HG03025 (cell line): ENCODE results near the gene SLC12A8.

Experiments
- ATAC-seq: cut with Tn5 transposase; IDR thresholded peaks from one replicate; pipeline ENCODE4 v1.9.1; 2021; ENCODE audit warnings: mild to moderate bottlenecking, moderate library complexity; ENCODE audit not compliant: unreplicated experiment, low FRiP score

SLC12A8 gene

DNA sequence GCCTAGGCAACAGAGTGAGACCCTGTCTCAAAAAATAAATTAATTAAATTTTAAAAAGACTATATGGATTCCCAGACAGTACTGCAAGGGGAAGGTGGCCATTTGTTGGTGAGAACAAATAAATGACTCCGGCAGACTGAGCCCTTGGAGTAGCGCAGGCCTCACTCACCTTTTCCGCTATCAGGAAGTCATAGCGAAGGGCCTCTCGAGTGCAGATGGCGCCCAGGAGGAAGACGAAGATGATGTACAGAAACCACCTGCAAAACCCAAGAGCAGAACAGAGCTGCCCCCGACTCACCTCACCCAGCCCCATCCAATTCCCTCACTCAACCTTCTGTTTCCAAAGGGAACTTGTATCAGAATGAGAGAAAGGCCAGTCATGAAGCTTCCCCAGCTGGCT lies 93.9 kb downstream of the SLC12A8 start:
- ATAC-seq = no peak

DNA sequence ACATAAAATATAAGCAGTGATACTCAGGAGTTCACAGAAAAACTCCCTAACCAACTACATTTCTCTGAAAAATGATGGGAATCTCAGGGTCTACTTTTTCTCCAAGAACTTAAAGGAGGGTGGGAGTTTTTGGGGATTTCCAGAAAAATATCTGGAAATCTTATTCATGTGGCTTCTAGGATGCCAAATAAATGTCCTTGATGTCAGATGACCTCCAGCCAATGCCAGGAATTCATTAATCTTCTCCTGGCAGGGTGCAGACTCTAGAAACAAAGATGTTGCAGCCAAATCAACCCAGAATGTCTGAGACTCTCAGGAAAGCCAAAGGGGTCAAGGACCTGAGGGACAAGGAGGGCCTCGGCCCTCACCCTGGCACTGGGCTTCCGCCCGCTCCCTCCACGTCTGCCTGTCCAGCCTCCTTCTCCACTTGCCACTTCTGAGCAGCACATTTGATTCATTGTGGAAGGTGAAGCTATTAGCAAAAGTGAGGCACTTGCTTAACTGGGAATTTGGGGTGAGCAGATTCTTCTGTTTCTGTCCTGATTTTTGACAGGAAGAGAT lies 94.8 kb downstream of the SLC12A8 start:
- ATAC-seq = no peak

DNA sequence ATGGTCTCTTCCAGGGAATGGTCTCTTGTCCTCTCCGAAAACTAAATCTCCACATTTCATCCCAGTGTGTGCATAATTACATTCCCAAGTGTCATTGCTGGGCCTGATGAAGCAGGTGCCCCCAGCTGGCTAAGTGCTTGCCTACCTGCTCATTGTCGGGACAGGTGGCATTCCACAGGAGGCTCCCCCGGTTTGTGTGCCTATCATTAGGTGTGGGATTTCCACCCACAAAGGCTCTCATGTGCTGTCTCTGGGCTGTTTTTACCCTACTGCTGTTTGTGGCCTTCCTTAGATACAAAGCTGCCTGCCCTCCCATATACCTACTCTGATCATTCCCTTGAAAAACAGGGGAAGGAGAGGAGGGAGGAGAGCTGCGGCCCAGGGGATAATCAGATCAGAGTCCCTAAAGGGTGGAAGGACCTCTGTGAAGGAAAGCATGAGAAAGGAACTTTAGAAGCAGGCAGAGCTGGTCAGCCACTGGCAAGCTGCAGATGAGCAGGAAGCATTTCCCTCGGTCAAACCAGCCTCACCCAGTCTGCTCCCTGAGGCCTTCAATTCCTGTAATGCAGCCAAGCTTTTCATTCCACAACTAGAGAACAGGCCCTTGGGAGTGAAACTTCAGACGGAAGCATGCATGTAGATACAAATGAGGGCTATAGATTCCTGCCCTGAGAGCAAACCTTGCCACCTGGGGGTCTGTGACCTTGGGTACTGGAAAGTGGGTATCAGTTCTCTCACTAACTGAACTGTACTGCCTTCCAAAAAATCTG lies 96.1 kb downstream of the SLC12A8 start:
- ATAC-seq = no peak

DNA sequence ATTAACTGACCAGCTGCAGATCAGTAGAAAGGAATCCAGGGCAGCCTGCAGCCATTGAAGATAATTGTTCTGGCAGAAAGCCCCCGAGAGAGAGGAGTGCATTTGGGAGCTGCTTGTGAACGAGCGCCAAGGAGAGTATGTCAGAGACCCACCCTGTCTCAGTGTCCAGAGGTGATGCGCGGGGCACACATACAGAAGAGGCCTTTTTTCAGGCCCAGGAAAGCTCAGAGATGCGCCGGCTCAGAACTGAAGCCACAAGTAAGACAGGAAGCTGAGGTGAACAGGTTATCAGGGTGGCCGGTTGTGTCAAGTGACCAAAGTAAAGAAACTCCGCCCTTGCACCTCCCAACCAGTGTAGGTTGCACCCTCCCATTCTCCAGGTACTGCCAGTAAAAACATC lies 96.9 kb downstream of the SLC12A8 start:
- ATAC-seq = no peak

DNA sequence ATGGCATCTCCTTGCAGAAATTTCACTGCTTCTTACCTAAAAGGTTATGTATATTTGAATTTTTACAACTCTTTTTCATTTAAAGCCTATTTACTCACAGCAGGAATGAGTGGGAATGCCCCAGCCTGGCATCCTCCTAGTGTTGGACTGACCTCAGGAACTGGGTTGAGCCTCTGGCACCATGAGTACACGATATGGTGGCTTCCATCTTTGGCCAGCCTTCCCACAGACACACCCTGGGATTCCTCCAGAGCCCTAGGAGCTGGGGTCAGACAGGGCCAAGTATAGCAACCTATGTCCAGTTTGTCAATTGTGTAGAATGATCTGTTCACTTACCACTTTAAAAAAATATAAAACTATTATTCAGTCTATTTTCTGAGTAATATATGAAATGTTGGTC lies 99.6 kb downstream of the SLC12A8 start:
- ATAC-seq = no peak

DNA sequence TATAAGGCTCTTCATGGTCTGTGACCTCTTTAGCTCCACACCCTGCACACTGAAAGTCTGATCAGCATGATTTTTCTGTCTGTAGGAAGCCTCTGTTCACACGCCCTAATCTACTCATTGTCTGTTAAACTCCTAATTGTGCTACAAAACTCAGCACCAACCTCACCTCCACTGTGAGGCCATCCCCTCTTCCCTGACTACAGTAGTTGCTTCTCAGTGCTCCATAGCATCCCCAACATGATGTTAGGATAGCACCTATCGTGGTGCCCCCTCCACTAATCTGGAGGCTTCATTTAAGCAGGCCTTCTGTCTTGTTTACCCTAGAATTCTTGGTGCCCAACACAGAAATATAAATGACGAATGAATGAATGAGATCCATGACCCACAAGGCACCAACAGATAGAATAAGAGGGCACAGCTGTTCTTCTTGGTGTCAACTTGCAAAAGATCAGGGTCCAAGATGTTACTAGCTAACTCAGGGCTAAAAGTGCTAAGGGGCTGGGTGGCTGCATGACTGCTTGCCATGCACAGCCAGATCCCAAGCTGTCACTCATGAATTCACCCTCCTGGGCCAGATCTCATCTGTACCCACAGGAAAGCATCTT lies 101.6 kb downstream of the SLC12A8 start:
- ATAC-seq = no peak

DNA sequence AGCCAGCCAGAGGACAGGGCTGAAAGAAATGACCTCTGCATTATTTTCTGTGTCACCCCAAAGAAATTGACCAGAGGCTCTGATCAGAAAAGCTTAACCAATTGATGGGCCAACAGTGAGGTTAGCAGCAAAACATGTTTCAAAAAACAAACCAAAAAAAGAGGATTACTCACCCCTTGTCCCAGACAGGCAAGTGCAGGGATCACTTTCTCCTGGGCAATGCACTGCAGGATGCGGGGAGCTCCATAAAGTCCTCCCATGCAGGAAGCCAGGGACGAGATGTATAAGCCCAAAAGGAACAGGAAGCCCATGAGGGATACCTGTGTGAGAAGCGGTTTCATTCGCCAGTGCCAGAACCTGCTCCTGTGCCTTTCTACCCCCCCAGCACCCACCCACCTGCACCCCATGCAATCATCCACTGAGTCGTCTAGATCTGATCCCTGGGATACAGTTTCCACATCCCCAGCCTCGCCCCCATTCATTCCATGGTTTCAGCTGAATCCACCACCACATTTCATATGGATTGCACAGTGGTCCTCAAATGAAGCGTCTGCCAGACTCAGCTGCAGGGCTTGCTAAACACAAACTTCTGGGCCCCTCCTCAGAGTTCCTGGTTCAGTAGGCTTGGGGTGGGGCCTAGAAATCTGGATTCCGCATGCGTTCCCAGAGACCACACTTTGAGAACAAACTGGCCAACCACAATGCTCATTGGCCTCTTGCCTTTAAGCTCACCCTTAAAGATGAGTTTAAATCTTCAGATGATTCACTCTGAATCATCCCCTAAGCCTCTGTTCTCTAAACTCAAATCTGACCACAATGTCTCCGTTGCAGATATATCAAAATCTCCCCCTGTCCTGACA lies 102.3 kb downstream of the SLC12A8 start:
- no peak for ATAC-seq

DNA sequence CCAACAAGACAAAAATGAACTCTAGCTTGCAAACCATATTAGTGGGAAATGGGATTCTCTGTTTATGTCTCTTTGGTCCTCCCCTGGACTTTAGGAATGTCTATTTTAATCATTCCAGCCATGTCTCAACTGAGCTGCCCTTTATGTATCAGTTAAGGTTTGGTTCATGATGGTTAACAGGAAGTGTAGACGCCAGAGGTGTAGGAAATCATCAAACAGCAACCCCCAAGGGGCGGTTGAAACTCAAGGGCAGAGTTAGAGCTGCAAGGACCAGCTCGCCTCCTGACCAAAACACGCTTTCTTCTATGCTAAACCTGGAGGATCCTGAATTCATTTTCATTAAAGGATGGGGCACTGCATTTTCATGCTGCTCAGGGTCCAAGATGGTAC lies 103.0 kb downstream of the SLC12A8 start:
- ATAC-seq = no peak

DNA sequence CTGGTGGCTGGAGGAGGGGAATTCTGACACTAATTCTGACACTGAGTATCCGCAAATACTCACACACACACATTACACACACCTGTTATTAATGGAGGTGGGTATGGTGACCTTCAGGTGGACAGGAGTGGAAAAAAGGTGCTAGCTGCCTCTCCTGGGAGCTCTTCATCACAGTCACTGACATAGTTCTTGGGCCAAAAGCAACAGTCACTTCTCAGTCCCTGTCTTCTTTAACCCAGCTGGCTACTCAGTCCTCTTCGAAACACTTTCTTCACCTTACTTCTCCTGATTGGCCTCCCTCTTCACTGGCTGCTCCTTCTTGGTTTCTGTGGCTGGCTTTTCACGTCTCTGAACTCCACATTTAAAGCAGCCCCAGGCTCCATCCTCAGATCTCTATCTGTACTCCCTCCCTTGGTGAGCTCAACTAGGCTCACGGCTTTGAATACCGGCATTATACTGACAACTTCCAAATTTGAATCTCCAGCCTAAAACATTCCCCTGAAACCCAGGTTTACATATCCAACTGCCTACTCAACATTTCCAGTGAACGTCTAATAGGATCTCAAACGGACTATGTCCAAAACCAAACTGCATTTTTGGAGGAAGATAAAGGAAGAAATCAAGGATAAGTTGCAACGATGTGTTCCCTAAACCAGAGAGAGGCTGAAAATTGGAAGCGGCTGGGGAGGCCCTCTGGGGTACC lies 103.6 kb downstream of the SLC12A8 start:
- no peak for ATAC-seq

DNA sequence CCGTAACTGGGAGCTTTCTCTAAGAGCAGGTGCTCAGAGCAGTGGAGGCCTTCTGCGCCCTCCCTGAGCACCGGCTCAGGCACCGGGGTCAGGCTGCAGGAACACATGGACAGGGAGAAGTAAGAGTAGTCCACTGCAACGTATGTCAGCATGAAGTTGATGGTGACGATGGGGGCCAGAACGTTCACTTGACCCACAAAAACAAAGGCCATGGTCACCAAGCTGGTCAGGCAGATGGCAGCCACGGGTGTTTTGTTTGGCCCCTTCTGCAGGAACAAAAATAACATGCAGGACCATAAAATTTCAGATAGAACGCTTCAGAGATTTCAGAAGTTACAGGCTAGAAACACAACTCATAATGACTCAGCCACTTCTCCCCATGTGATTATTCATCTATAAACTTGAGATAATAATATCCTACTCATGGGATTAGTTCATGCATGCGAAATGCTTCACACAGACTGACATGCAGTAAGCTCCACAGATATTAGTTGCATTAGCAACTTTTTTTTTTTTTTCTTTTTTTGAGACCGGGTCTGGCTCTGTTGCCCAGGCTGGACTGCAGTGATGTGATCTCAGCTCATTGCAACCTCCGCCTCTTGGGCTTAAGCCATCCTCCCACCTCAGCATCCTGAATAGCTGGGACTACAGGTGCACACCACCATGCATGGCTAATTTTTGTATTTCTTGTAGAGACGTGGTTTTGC lies 104.5 kb downstream of the SLC12A8 start:
- ATAC-seq = no peak

DNA sequence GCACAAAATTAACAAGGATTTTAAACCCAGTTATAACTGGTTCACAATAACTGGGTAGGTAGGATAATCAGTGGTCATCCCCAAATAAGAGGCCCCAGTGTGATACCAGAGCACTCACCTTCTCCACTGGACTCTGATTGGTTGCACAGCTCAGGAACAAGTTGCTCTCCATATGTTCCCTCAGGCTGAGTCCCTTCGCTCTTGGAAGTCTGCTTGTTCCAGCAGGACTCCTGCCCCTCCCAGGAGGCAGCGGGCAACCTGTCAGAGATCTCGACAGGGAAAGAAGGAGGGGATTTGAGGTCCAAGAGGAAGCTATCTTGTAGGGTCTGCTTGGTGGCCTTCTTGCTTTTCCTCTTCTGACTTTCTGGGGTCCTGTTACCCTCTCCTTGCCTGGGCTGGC lies 105.2 kb downstream of the SLC12A8 start:
- no peak for ATAC-seq

DNA sequence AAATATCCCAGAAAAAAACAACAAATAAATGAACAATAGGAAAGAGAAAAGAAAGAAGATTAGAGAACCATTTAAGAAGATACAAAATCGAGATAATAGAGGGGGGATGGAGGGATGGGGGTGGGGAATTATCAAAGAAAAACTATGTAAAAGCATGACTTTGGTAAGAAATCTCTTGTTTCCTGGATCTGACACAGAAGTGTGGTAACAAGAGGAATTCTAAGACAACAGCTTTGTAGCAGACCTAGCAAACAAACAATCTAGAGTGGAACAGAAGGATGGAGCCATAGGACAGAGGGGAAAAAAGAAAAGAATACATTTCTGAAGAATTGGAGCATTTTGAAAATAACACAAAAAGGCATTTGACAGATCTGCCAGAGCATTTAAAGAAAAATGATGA lies 107.4 kb downstream of the SLC12A8 start:
- no peak for ATAC-seq

DNA sequence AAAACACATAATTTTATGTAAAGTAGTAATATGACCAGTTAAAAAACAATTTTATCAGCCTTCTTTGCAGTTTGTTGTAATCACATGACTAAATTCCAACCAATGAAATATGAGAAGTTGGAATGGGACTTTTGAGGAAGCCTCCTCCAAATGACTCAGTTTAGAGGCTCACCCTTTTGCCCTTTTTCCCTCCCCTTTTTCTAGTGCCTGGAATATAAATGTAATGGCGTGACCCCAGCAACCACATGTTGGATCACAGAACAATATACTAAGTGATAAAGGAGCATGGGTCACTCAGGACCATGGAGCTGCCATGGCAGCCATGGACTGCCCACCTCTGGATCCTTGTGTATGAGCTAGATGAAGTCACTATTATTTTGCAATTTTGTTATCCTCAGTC lies 107.9 kb downstream of the SLC12A8 start:
- no peak for ATAC-seq

DNA sequence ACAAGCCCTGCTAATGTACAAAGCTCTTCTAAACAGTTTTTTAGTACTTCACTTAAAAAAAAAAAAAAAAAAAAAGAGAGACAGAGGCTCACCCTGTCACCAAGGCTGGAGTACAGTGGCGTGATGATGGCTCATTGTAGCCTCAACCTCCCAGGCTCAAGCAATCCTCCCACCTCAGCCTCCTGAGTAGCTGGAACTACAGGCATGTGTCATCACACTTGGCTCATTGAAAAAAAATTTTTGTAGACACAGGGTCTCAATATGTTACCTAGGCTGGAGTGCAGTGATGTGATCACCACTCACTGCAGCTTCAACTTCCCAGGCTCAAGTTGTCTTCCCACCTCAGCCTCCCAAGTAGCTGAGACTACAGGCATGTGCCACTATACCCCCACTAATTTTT lies 109.1 kb downstream of the SLC12A8 start:
- ATAC-seq = no peak

DNA sequence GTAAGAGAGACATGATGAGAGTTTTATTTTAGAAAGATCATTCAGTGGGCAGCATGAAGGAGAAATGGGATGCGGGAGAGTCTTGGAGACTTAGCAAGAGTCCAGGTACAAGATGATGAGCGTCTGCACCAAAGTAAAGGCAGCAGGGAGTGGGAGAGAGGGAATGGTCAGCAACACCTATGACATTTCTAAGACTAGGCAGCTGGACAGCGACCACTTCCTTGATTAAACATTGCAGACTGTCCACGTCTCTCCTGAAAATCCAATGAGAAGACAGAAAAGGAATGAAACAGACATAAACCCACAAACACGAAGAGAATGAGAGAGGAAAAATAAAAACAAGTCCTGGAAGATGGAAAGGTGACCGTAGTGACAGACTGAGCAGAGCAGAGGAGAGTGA lies 110.1 kb downstream of the SLC12A8 start:
- no peak for ATAC-seq

DNA sequence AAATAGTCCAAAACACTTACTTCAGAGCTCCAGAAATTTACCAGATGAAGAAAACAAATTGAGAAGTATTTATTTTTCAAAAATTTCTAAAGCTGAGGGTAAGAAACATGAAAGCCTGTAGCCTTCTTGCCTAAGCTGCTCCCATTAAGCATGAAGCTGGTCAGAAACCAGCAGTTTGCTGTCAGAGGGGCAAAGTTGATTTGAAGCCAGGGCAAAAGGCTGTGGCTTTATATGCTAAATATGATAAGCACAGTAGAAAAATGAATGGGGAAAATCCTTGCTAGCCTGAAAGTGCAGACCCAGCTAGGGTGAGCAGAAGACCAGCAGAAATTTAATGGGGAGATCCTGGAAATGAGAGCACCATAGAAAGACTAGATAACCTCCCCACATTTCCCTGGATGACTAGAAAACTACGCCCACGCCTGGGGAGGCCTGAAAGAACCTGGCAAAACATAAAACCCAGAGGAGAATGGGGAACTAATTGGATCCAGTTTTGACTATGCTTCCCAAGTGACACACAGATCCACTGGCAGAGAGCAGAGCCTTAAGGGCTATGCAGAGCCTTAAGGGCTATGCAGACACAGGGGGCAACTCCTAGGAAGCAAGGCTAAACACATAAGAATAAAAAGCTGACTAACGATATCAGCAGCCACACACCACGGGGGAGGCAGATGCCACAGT lies 113.8 kb downstream of the SLC12A8 start:
- no peak for ATAC-seq

DNA sequence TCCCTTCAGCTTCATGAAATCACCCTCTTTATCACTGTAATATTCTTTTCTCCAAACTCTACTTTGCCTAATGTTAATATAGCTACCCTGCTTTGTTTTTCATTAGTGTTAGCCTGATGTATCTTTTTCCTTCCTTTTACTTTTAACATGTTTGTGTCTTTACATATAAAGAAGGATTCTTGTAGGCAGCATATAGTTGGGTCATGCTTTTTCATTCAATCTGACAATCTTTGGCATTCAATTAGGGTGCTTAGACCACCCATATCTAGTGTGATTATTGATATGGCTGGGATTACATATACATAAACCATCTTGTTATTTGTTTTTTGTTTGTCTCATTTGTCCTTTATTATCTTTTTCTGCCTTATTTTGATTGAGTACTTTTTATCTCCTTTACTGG lies 121.9 kb downstream of the SLC12A8 start:
- ATAC-seq = no peak

DNA sequence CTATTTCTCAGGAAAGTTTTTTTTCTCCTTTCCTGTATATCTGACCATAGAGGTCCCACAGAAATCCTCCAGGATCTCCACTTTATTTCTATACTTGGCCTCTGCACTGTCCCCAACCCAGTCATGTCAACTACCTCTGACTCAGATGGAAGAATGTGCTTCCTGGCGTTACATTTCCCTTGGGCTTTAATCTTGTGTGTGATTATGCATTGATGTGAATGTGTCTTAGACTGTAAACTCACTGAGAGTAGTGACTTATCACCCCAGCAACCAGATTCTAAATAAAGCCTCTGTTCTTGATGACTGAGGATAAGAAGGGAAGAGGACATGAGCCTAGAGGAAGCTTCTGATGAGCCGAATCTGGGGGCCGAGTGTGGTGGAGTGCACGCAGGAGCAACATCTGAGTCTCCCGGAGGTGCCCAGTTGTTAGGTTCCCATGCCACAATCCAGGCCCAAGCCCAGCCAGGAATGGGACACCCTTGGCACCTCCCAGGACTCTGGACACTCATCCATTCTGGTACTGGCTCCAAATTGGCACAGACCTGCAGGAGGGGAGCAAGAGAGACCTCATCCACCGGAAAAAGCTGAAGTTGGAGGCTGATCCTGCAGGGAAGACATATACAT lies 124.7 kb downstream of the SLC12A8 start:
- ATAC-seq = no peak

DNA sequence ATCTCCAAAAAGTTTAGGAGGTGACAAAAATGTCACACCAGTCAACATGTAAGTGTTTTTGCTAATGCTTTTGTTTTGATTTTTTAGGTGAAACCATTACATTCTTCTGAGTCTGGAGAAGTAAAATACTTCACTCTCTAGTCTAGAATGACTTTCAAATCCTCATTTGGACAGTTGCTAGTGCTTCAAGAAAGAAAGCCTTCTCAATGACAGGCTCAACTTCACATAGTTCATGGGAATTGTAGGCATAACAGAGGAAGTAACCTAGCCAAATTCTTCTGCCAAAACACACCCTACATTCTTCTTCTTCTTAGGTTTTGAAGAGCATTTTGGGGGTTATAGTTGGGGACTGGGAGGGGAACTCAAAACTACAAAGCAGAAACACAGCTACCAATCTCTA lies 127.4 kb downstream of the SLC12A8 start:
- ATAC-seq = no peak
